Brain microvascular endothelial cell (primary cell): Measurements from ENCODE around the gene OR10A2.
A peak's percentile ranks its signal among the peaks of the same experiment; 100 is the strongest.

Experiments used
- DNase-seq: peaks from one replicate; pipeline ENCODE4 v3.0.0-alpha.2; 2020
- H3K27ac ChIP-seq: fragments of 250-450 bp; sonication (Bioruptor Pico); 2 replicates; pipeline ENCODE4 v1.5.1; 2020; ENCODE audit warnings: mild to moderate bottlenecking, moderate library complexity
- H3K27me3 ChIP-seq: fragments of 250-450 bp; sonication (Bioruptor Pico); replicated peaks from 2 replicates; pipeline ENCODE4 v1.5.1; 2020; ENCODE audit warnings: mild to moderate bottlenecking
- H3K36me3 ChIP-seq: fragments of 250-450 bp; sonication (Bioruptor Pico); replicated peaks from 2 replicates; pipeline ENCODE4 v1.5.1; 2020; ENCODE audit warnings: mild to moderate bottlenecking
- H3K4me3 ChIP-seq: 2 replicates; pipeline ENCODE4 v1.5.1; 2011; ENCODE audit warnings: low read depth, mild to moderate bottlenecking, control low read depth, low read length, moderate library complexity
- CTCF ChIP-seq: IDR thresholded peaks from 2 replicates; pipeline ENCODE4 v1.5.1; 2011; ENCODE audit warnings: low read depth, mild to moderate bottlenecking, moderate library complexity, low read length, control low read depth, inconsistent platforms; ENCODE audit errors: missing control alignments
- in situ Hi-C: cut with HindIII; loops from 2 replicates; pipeline ENCODE4 v1.10.0; 2017; ENCODE audit warnings: low sequenced_read_pairs, low pct_ligation_motif_present

The OR10A2 gene

GRCh38 chr11:6862961-6863360 lies at the start of gene OR10A2:
Gene OR10A2 (plus strand): TSS chr11:6863057. CDS start chr11:6869755, 6,698 bp downstream.
- Histone ChIP-seq H3K4me3 (no peak within 1 kb of the TSS), H3K27me3 (no peaks in the 10 kb centered on the region), H3K36me3 (no peaks in the 10 kb centered on the region), H3K27ac (no peak within 1 kb of the TSS)
- TF ChIP-seq CTCF, result no peak
- in situ Hi-C loops, result no loop called here
- no peak for DNase-seq

GRCh38 chr11:6813656-6814055 lies 49.2 kb upstream of the OR10A2 start:
- H3K27ac ChIP-seq, result no peak overlapping the region
- H3K36me3 ChIP-seq, result no peaks in the 10 kb centered on the region
- in situ Hi-C loops, result no loop called here
- DNase-seq, result no peak
- TF ChIP-seq CTCF, result no peak
- H3K4me3 ChIP-seq, result no peak overlapping the region
- no peaks in the 10 kb centered on the region for H3K27me3 ChIP-seq

GRCh38 chr11:6817694-6818093 lies 45.2 kb upstream of the OR10A2 start:
- no peak overlapping the region for H3K4me3 ChIP-seq
- no peak overlapping the region for H3K27ac ChIP-seq
- TF ChIP-seq CTCF, result peak; percentile 3
- DNase-seq, result no peak
- H3K36me3 ChIP-seq, result no peaks in the 10 kb centered on the region
- in situ Hi-C loops, result no loop called here
- H3K27me3 ChIP-seq, result no peaks in the 10 kb centered on the region

- TF ChIP-seq CTCF, result no peak
- H3K36me3 ChIP-seq, result no peaks in the 10 kb centered on the region
- H3K27me3 ChIP-seq, result no peaks in the 10 kb centered on the region
- H3K4me3 ChIP-seq, result no peak overlapping the region
- DNase-seq, result no peak
- in situ Hi-C loops, result no loop called here
- H3K27ac ChIP-seq, result no peak overlapping the region
Observed at GRCh38 chr11:6818967-6819366, 43.9 kb upstream of the OR10A2 start.

GRCh38 chr11:6824136-6824823 lies 38.6 kb upstream of the OR10A2 start:
- in situ Hi-C loops, result no loop called here
- no peak overlapping the region for H3K27ac ChIP-seq
- H3K27me3 ChIP-seq, result no peaks in the 10 kb centered on the region
- H3K36me3 ChIP-seq, result no peaks in the 10 kb centered on the region
- H3K4me3 ChIP-seq, result no peak overlapping the region
- no peak for TF ChIP-seq CTCF
- no peak for DNase-seq

- in situ Hi-C loops, result no loop called here
- no peaks in the 10 kb centered on the region for H3K27me3 ChIP-seq
- no peak overlapping the region for H3K27ac ChIP-seq
- DNase-seq, result no peak
- H3K36me3 ChIP-seq, result no peaks in the 10 kb centered on the region
- H3K4me3 ChIP-seq, result no peak overlapping the region
- no peak for TF ChIP-seq CTCF
Observed at GRCh38 chr11:6825231-6825744, 37.6 kb upstream of the OR10A2 start.
